NCI-H1436 (cell line): ENCODE results near the gene MC5R.

Experiments
- DNase-seq: peaks from one replicate; lab custom pipeline; 2025; lab: John Stamatoyannopoulos, UW

The MC5R gene

GRCh38 chr18:13823707-13824395 lies at the start of gene MC5R:
Gene MC5R, plus strand, starts transcription at chr18:13824149. Its CDS starts 1,617 bp downstream, at chr18:13825766.
- DNase-seq, result peak; percentile 10

- DNase-seq, result no peak
Observed at GRCh38 chr18:13775058-13775457, 48.9 kb upstream of the MC5R start.

GRCh38 chr18:13791181-13791580 lies 32.8 kb upstream of the MC5R start:
- DNase-seq, result no peak

GRCh38 chr18:13793819-13794218 lies 30.1 kb upstream of the MC5R start:
- DNase-seq, result no peak

GRCh38 chr18:13796515-13796914 lies 27.4 kb upstream of the MC5R start:
- no peak for DNase-seq

GRCh38 chr18:13797157-13797611 lies 26.8 kb upstream of the MC5R start:
- no peak for DNase-seq

GRCh38 chr18:13799396-13799795 lies 24.6 kb upstream of the MC5R start:
- no peak for DNase-seq

GRCh38 chr18:13800505-13801259 lies 23.3 kb upstream of the MC5R start:
- peak; percentile 50 for DNase-seq

GRCh38 chr18:13801260-13801601 lies 22.7 kb upstream of the MC5R start:
- no peak for DNase-seq

- DNase-seq, result no peak
Observed at GRCh38 chr18:13804305-13804704, 19.6 kb upstream of the MC5R start.

- no peak for DNase-seq
Observed at GRCh38 chr18:13808294-13809042, 15.5 kb upstream of the MC5R start.

GRCh38 chr18:13809043-13809430 lies 14.9 kb upstream of the MC5R start:
- DNase-seq, result no peak

GRCh38 chr18:13809531-13810255 lies 14.3 kb upstream of the MC5R start:
- DNase-seq, result no peak

- no peak for DNase-seq
Observed at GRCh38 chr18:13810950-13811485, 12.9 kb upstream of the MC5R start.

GRCh38 chr18:13811993-13812392 lies 12.0 kb upstream of the MC5R start:
- DNase-seq, result no peak

GRCh38 chr18:13813271-13813849 lies 10.6 kb upstream of the MC5R start:
- peak; percentile 13 for DNase-seq

- DNase-seq, result no peak
Observed at GRCh38 chr18:13826209-13826608, 2.3 kb downstream of the MC5R start.

- no peak for DNase-seq
Observed at GRCh38 chr18:13831864-13832508, 8.0 kb downstream of the MC5R start.

GRCh38 chr18:13834496-13835015 lies 10.6 kb downstream of the MC5R start:
- no peak for DNase-seq

GRCh38 chr18:13835202-13835601 lies 11.3 kb downstream of the MC5R start:
- DNase-seq, result no peak

- no peak for DNase-seq
Observed at GRCh38 chr18:13836559-13836958, 12.6 kb downstream of the MC5R start.
